Measurements from ENCODE around the gene ARFGEF2. TPM values are rescaled to one million over a fixed set of nuclear protein-coding genes. Genes with fewer than 3 reads are reported as not detected.
"Not testable (repeated sequence)": the region's sequence is repeated elsewhere in the genome, so short reads cannot be mapped to it uniquely, and the experiment has no call there.

ARFGEF2 gene
- total RNA-seq, 1 experiment from 2014 or later: 47.0 TPM

DNA sequence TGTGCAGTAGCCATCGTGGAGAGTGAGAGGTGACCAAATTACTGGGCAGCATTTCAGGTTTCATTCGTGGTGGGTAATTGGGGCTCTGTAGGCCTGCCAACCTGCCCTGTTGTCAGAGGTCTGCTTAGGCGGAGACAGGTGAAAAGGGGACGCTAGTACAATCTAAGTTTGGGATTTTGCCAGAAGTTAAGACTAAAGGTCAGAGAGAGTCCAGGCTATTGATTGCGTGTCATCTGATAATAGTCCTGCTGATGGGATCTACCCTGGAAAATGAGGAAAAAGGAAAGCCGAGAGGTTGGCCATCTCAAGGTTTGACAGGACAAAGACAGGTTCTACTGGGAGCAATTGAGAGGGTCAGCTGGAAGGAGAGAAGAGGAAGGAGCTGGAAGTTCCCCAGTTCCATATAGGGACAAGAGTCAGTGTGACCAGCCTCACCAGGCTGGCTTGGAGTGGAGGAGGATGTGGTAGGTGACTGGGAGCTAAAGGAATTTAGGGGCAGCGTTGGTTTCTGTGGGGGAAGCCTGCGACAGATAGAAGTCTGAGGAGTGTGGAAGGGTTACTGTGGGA, 10.9 kb downstream of the ARFGEF2 start:
- TF ChIP-seq EZH2 (IDR thresholded peaks at IDR 0.05; ENCODE audit: low read depth): no peak
- TF ChIP-seq, protein P1, sequence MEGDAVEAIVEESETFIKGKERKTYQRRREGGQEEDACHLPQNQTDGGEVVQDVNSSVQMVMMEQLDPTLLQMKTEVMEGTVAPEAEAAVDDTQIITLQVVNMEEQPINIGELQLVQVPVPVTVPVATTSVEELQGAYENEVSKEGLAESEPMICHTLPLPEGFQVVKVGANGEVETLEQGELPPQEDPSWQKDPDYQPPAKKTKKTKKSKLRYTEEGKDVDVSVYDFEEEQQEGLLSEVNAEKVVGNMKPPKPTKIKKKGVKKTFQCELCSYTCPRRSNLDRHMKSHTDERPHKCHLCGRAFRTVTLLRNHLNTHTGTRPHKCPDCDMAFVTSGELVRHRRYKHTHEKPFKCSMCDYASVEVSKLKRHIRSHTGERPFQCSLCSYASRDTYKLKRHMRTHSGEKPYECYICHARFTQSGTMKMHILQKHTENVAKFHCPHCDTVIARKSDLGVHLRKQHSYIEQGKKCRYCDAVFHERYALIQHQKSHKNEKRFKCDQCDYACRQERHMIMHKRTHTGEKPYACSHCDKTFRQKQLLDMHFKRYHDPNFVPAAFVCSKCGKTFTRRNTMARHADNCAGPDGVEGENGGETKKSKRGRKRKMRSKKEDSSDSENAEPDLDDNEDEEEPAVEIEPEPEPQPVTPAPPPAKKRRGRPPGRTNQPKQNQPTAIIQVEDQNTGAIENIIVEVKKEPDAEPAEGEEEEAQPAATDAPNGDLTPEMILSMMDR (conservative IDR thresholded peaks at IDR 0.05): no peak
- peaks cover 57% of the 10 kb centered on the region for H4K20me1 ChIP-seq (ENCODE audit: insufficient read depth)
- intact Hi-C loops (cut with micrococcal nuclease; ENCODE audit: unreplicated experiment): no loop called here
- no peaks in the 10 kb centered on the region for H3K27me3 ChIP-seq (ENCODE audit: insufficient read depth, low read depth)
- H3K9me2 ChIP-seq (ENCODE audit: insufficient read depth): no peaks in the 10 kb centered on the region
- no peak overlapping the region for H3K4me3 ChIP-seq
- no peak overlapping the region for H3K4me2 ChIP-seq
- 0 out of 2 replicates have a peak, but pooled peaks cover 4% of the 10 kb centered on the region for H3K4me1 ChIP-seq (replicated peaks; ENCODE audit: insufficient read depth)
- 0 out of 2 replicates have a peak, but pooled peaks cover 7% of the 10 kb centered on the region for H3K36me3 ChIP-seq (ENCODE audit: low read depth)
- no peaks in the 10 kb centered on the region for H3K9me3 ChIP-seq (ENCODE audit: insufficient read depth, low read depth)
- ChIA-PET POLR2A (ENCODE audit: unreplicated experiment) (no interaction called here), CTCF (interaction anchor here (0.8 kb wide), 1 partner anchor 275 kb away, joined by 3 read pairs; no protein-coding TSS in a partner anchor)
- H2AFZ ChIP-seq: no peak overlapping the region
- BruUV-seq (replicated peaks): no TSS peak
- peaks cover 74% of the 10 kb centered on the region for H3K79me2 ChIP-seq (ENCODE audit: low read depth)
- peaks cover 4% of the 10 kb centered on the region; the same call in 1 of the 2 replicates for H3F3A ChIP-seq (ENCODE audit: insufficient read depth, low read depth)
- no peak overlapping the region for H3K27ac ChIP-seq
- no peak for DNase-seq

DNA sequence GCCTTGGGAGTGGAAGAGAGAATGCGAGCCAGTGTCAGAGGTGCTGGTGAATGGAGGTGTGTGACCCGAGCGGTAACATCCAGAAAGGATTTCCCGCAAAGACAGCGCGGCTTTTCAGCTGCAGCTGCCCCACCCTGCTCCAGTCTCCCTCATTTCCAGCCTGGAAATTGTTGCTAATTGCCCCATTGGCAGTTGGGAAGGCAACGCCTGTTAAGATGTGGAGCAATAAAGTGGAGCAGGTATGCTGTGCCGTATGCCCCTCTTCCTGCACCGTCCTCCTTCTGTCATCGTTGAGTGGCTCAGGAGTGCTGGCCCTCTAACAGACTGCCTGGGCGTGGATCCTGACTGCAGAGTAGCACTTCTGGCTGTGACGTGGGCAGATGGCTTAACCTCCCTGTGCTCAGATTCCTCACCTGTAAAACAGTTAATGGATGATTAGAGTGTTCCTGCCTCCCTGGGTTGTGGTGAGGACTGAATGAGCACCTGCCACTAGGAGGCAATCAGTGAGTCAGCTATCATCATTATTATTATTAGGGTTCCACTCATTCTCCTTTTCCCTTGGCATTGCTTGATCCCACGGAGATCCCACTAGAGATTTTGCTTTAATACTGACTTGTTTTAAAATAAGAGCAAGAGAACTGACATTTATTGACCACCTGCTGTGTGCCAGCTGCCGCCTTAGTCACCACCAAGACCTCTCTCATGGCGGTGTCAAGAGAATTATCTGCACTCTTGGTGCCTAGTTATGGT, 11.7 kb downstream of the ARFGEF2 start:
- CTCF ChIA-PET: interaction anchor here (0.8 kb wide), 1 partner anchor 276 kb away, joined by 3 read pairs; no protein-coding TSS in a partner anchor
- POLR2A ChIA-PET (ENCODE audit: unreplicated experiment): no interaction called here
- no peaks in the 10 kb centered on the region for H3K9me2 ChIP-seq (ENCODE audit: insufficient read depth)
- H3K27ac ChIP-seq: no peak overlapping the region
- H3K4me1 ChIP-seq (replicated peaks; ENCODE audit: insufficient read depth): 0 out of 2 replicates have a peak, but pooled peaks cover 4% of the 10 kb centered on the region
- intact Hi-C loops (cut with micrococcal nuclease; ENCODE audit: unreplicated experiment): no loop called here
- TF ChIP-seq, protein P1 (conservative IDR thresholded peaks at IDR 0.05): no peak
- TF ChIP-seq EZH2 (IDR thresholded peaks at IDR 0.05; ENCODE audit: low read depth): no peak
- no peaks in the 10 kb centered on the region for H3K9me3 ChIP-seq (ENCODE audit: insufficient read depth, low read depth)
- peaks cover 63% of the 10 kb centered on the region for H4K20me1 ChIP-seq (ENCODE audit: insufficient read depth)
- H3K4me2 ChIP-seq: no peak overlapping the region
- H3K79me2 ChIP-seq (ENCODE audit: low read depth): peaks cover 76% of the 10 kb centered on the region
- peaks cover 9% of the 10 kb centered on the region; the same call in 1 of the 2 replicates for H3F3A ChIP-seq (ENCODE audit: insufficient read depth, low read depth)
- no TSS peak for BruUV-seq (replicated peaks)
- no peaks in the 10 kb centered on the region for H3K27me3 ChIP-seq (ENCODE audit: insufficient read depth, low read depth)
- H3K4me3 ChIP-seq: no peak overlapping the region
- 0 out of 2 replicates have a peak, but pooled peaks cover 7% of the 10 kb centered on the region for H3K36me3 ChIP-seq (ENCODE audit: low read depth)
- no peak for DNase-seq
- H2AFZ ChIP-seq: no peak overlapping the region

DNA sequence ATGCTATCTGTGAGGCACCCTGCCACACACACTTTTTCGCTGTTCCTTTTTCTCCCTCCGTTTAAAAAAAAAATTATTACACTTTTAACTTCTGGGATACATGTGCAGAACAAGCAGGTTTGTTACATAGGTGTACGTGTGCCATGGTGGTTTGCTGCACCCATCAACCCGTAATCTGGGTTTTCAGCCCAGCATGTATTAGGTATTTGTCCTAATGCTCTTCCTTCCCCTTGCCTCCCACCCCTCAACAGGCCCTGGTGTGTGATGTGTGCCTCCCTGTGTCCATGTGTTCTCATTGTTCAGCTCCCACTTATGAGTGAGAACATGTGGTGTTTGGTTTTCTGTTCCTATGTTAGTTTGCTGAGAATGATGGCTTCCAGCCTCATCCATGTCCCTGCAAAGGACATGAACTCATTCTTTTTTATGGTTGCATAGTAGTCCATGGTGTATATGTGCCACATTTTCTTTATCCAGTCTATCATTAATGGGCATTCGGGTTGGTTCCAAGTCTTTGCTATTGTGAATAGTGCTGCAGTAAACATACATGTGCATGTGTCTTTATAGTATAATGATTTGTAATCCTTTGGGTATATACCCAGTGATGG, 12.9 kb downstream of the ARFGEF2 start:
- H3K36me3 ChIP-seq (ENCODE audit: low read depth); H3K9me2 ChIP-seq (ENCODE audit: insufficient read depth); H3K4me3 ChIP-seq; H3K27ac ChIP-seq; CTCF ChIA-PET; POLR2A ChIA-PET (ENCODE audit: unreplicated experiment); H3K4me1 ChIP-seq (replicated peaks; ENCODE audit: insufficient read depth); H3F3A ChIP-seq (ENCODE audit: insufficient read depth, low read depth); H3K9me3 ChIP-seq (ENCODE audit: insufficient read depth, low read depth); BruUV-seq (replicated peaks); intact Hi-C loops (cut with micrococcal nuclease; ENCODE audit: unreplicated experiment); DNase-seq; H2AFZ ChIP-seq; H3K27me3 ChIP-seq (ENCODE audit: insufficient read depth, low read depth); H3K4me2 ChIP-seq: not testable (repeated sequence)
- Histone ChIP-seq H3K79me2 (ENCODE audit: low read depth) (peaks cover 78% of the 10 kb centered on the region), H4K20me1 (ENCODE audit: insufficient read depth) (peaks cover 54% of the 10 kb centered on the region)

DNA sequence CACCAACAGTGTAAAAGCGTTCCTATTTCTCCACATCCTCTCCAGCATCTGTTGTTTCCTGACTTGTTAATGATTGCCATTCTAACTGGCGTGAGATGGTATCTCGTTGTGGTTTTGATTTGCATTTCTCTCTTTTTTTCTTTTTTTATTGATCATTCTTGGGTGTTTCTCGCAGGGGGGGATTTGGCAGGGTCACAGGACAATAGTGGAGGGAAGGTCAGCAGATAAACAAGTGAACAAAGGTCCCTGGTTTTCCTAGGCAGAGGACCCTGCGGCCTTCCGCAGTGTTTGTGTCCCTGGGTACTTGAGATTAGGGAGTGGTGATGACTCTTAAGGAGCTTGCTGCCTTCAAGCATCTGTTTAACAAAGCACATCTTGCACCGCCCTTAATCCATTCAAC, 13.5 kb downstream of the ARFGEF2 start:
- H3K9me3 ChIP-seq (ENCODE audit: insufficient read depth, low read depth); H3K36me3 ChIP-seq (ENCODE audit: low read depth); H3K4me1 ChIP-seq (replicated peaks; ENCODE audit: insufficient read depth); H3K4me2 ChIP-seq; H2AFZ ChIP-seq; H3K27ac ChIP-seq; H3K4me3 ChIP-seq; intact Hi-C loops (cut with micrococcal nuclease; ENCODE audit: unreplicated experiment); POLR2A ChIA-PET (ENCODE audit: unreplicated experiment); BruUV-seq (replicated peaks); CTCF ChIA-PET; H3K9me2 ChIP-seq (ENCODE audit: insufficient read depth); DNase-seq; H3F3A ChIP-seq (ENCODE audit: insufficient read depth, low read depth); H3K27me3 ChIP-seq (ENCODE audit: insufficient read depth, low read depth): not testable (repeated sequence)
- peaks cover 49% of the 10 kb centered on the region for H4K20me1 ChIP-seq (ENCODE audit: insufficient read depth)
- H3K79me2 ChIP-seq (ENCODE audit: low read depth): peaks cover 78% of the 10 kb centered on the region

DNA sequence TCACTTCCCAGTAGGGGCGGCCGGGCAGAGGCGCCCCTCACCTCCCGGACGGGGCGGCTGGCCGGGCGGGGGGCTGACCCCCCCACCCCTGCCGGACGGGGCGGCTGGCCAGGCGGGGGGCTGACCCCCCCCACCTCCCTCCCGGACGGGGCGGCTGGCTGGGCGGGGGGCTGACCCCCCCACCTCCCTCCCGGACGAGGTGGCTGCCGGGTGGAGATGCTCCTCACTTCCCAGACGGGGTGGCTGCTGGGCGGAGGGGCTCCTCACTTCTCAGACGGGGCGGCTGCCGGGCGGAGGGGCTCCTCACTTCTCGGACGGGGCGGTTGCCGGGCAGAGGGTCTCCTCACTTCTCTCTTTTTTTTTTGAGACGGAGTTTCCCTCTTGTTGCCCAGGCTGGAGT, 14.7 kb downstream of the ARFGEF2 start:
- DNase-seq; H3K36me3 ChIP-seq (ENCODE audit: low read depth); H3K27ac ChIP-seq; POLR2A ChIA-PET (ENCODE audit: unreplicated experiment); intact Hi-C loops (cut with micrococcal nuclease; ENCODE audit: unreplicated experiment); H3K4me1 ChIP-seq (replicated peaks; ENCODE audit: insufficient read depth); H3K4me2 ChIP-seq; H3K9me2 ChIP-seq (ENCODE audit: insufficient read depth); BruUV-seq (replicated peaks); H3F3A ChIP-seq (ENCODE audit: insufficient read depth, low read depth); H3K27me3 ChIP-seq (ENCODE audit: insufficient read depth, low read depth); H2AFZ ChIP-seq; CTCF ChIA-PET; H3K4me3 ChIP-seq; H3K9me3 ChIP-seq (ENCODE audit: insufficient read depth, low read depth): not testable (repeated sequence)
- Histone ChIP-seq H4K20me1 (ENCODE audit: insufficient read depth) (peaks cover 45% of the 10 kb centered on the region), H3K79me2 (ENCODE audit: low read depth) (peaks cover 77% of the 10 kb centered on the region)
